Gastroesophageal sphincter (tissue), 4 donors: ENCODE measurements around the gene IL19. TPM values are rescaled to one million over a fixed set of nuclear protein-coding genes. Genes with fewer than 3 reads are reported as not detected.

ENCODE experiments used
- ATAC-seq: fragments of 150-250 bp; one replicate; pipeline ENCODE4 v1.9.1; 2016; ENCODE audit warnings: mild to moderate bottlenecking, moderate library complexity
- H3K27ac ChIP-seq, 4 donors: fragments of 200-600 bp; sonication (generic) in 3 of 4; 1 replicate in 3 of 4; 2 replicates in 1 of 4; pipeline ENCODE4 v1.5.1; 2016 to 2019
- H3K27me3 ChIP-seq: fragments of 200-600 bp; sonication (generic); one replicate; pipeline ENCODE4 v1.5.1; 2019
- H3K36me3 ChIP-seq, 2 donors: fragments of 200-600 bp; sonication (generic); one replicate each; pipeline ENCODE4 v1.5.1; 2019; ENCODE audit warnings: control low read depth in 1 of 2
- H3K4me1 ChIP-seq, 3 donors: fragments of 200-600 bp; sonication (generic); 1 replicate in 2 of 3; 2 replicates in 1 of 3; pipeline ENCODE4 v1.5.1; 2016 to 2019; ENCODE audit warnings: control low read depth in 2 of 3
- H3K4me3 ChIP-seq, 2 donors: fragments of 200-600 bp; sonication (generic); one replicate each; pipeline ENCODE4 v1.5.1; 2019; ENCODE audit warnings: mild to moderate bottlenecking in 1 of 2, moderate library complexity in 1 of 2
- H3K9me3 ChIP-seq, 3 donors: fragments of 200-600 bp; sonication (generic); one replicate each; pipeline ENCODE4 v1.5.1; 2017 to 2019; ENCODE audit warnings: control low read depth in 2 of 3
- CTCF ChIP-seq, 4 experiments: fragments of 200-600 bp in 2 of 4; fragments of 450-650 bp in 2 of 4; sonication (generic) in 1 of 4; IDR thresholded peaks; one replicate each; pipeline ENCODE4 v1.5.1; 2017 to 2019; ENCODE audit warnings: antibody characterized with exemption in 4 of 4, mild to moderate bottlenecking in 2 of 4, moderate library complexity in 2 of 4
- EP300 ChIP-seq: sonication (generic); formaldehyde crosslinking; IDR thresholded peaks from one replicate; pipeline ENCODE4 v1.6.1; 2017; ENCODE audit warnings: antibody characterized with exemption, mild to moderate bottlenecking
- POLR2A ChIP-seq, 2 donors: fragments of 450-650 bp; IDR thresholded peaks; one replicate each; pipeline ENCODE4 v1.6.1; 2017; ENCODE audit warnings: antibody characterized with exemption in 2 of 2, mild to moderate bottlenecking in 2 of 2, moderate library complexity in 1 of 2
- POLR2AphosphoS5 ChIP-seq: sonication (generic); formaldehyde crosslinking; IDR thresholded peaks from one replicate; pipeline ENCODE4 v1.6.1; 2017; ENCODE audit warnings: antibody characterized with exemption
- WGBS, 2 donors: methylation state at CpG; one replicate each; pipeline ENCODE4 v1.1.5; 2018; ENCODE audit warnings: low coverage in 1 of 2; 5-methylcytosine and 5-hydroxymethylcytosine counted together
- total RNA-seq, 4 donors: library from RNA; depleted of rRNA; stranded (reverse); fragments of >200 nt; gene quantifications; one replicate each; pipeline ENCODE4 v1.1.0, GENCODE V29; 2016

Gene IL19
- total RNA-seq, 4 donors from 2014 or later, result 0.27 TPM; not detected in 3

GRCh38 chr1:206801467-206801866 is 30.9 kb downstream of the IL19 start:
- ATAC-seq, result no peak
- no peaks in the 10 kb centered on the region for H3K9me3 ChIP-seq
- no peak overlapping the region for H3K27ac ChIP-seq
- no peaks in the 10 kb centered on the region for H3K36me3 ChIP-seq
- H3K4me1 ChIP-seq, result no peaks in the 10 kb centered on the region
- peaks cover 18% of the 10 kb centered on the region for H3K27me3 ChIP-seq
- 60 to 93% methylated on average over 1 of the region's 1 CpG for WGBS, 2 donors
- TF ChIP-seq POLR2AphosphoS5 (no peak), POLR2A (IDR thresholded peaks at IDR 0.05) (no peak), EP300 (no peak), CTCF (IDR thresholded peaks at IDR 0.05) (no peak)
- no peak overlapping the region for H3K4me3 ChIP-seq

- Histone ChIP-seq H3K36me3 (no peaks in the 10 kb centered on the region), H3K27ac (no peak overlapping the region), H3K4me3 (no peak overlapping the region), H3K4me1 (no peaks in the 10 kb centered on the region), H3K27me3 (peaks cover 18% of the 10 kb centered on the region), H3K9me3 (no peaks in the 10 kb centered on the region)
- no peak for ATAC-seq
- WGBS, 2 donors, result 77 to 94% methylated on average over 4 of the region's 4 CpGs
- no peak for TF ChIP-seq POLR2A (IDR thresholded peaks at IDR 0.05)
- TF ChIP-seq POLR2AphosphoS5, result no peak
- no peak for TF ChIP-seq EP300
- TF ChIP-seq CTCF (IDR thresholded peaks at IDR 0.05), result no peak
These were observed 31.8 kb downstream of the IL19 start for GRCh38 chr1:206802401-206802800.

- WGBS, 2 donors, result 78 to 93% methylated on average over 3 to 5 of the region's 8 CpGs
- no peak for ATAC-seq
- Histone ChIP-seq H3K4me3 (no peak overlapping the region), H3K27me3 (peaks cover 12% of the 10 kb centered on the region), H3K9me3 (no peaks in the 10 kb centered on the region), H3K4me1 (no peaks in the 10 kb centered on the region), H3K27ac (no peak overlapping the region), H3K36me3 (no peaks in the 10 kb centered on the region)
- TF ChIP-seq POLR2A (IDR thresholded peaks at IDR 0.05) (no peak), CTCF (IDR thresholded peaks at IDR 0.05) (no peak)
These were observed 32.7 kb downstream of the IL19 start for GRCh38 chr1:206803221-206803730.

GRCh38 chr1:206804156-206804737 is 33.7 kb downstream of the IL19 start:
- H3K36me3 ChIP-seq, result no peaks in the 10 kb centered on the region
- 63 to 100% methylated on average over 1 of the region's 1 CpG for WGBS, 2 donors
- no peak for ATAC-seq

More at GRCh38 chr1:206804156-206804737, 33.7 kb downstream of the IL19 start:
- H3K27ac ChIP-seq, result no peak overlapping the region
- H3K4me3 ChIP-seq, result no peak overlapping the region
- H3K9me3 ChIP-seq, result no peaks in the 10 kb centered on the region
- H3K4me1 ChIP-seq, result no peaks in the 10 kb centered on the region
- peaks cover 3% of the 10 kb centered on the region for H3K27me3 ChIP-seq
- TF ChIP-seq POLR2AphosphoS5 (no peak), EP300 (no peak), POLR2A (IDR thresholded peaks at IDR 0.05) (no peak), CTCF (IDR thresholded peaks at IDR 0.05) (no peak)
